GM23248 (cell line): ENCODE measurements around the gene FURIN. TPM values are rescaled to one million over a fixed set of nuclear protein-coding genes. Genes with fewer than 3 reads are reported as not detected.

Experiments used
- DNase-seq: peaks from one replicate; pipeline ENCODE4 v3.0.0-alpha.2; 2015
- H2AFZ ChIP-seq: fragments of 200-600 bp; sonication (generic); 2 replicates; pipeline ENCODE4 v1.6.1; 2016; ENCODE audit warnings: antibody characterized with exemption
- H3F3A ChIP-seq: fragments of 200-600 bp; sonication (generic); 2 replicates; pipeline ENCODE4 v1.6.1; 2016; ENCODE audit warnings: mild to moderate bottlenecking, antibody characterized with exemption, mixed run types; ENCODE audit not compliant: insufficient read depth
- H3K27ac ChIP-seq: fragments of 200-600 bp; sonication (generic); 2 replicates; pipeline ENCODE4 v1.5.1; 2016; ENCODE audit warnings: mild to moderate bottlenecking
- H3K27me3 ChIP-seq: fragments of 200-600 bp; sonication (generic); replicated peaks from 2 replicates; pipeline ENCODE4 v1.6.1; 2016; ENCODE audit warnings: mild to moderate bottlenecking; ENCODE audit not compliant: insufficient read depth
- H3K36me3 ChIP-seq: fragments of 200-600 bp; sonication (generic); 2 replicates; pipeline ENCODE4 v1.6.1; 2016; ENCODE audit warnings: low read depth, mild to moderate bottlenecking
- H3K4me1 ChIP-seq: fragments of 200-600 bp; sonication (generic); 2 replicates; pipeline ENCODE4 v1.6.1; 2016; ENCODE audit warnings: mild to moderate bottlenecking; ENCODE audit not compliant: insufficient read depth
- H3K4me2 ChIP-seq: fragments of 200-600 bp; sonication (generic); one replicate; pipeline ENCODE4 v1.6.1; 2016; ENCODE audit warnings: mild to moderate bottlenecking; ENCODE audit not compliant: unreplicated experiment
- H3K4me3 ChIP-seq: fragments of 200-600 bp; sonication (generic); 2 replicates; pipeline ENCODE4 v1.5.1; 2016; ENCODE audit warnings: mild to moderate bottlenecking
- H3K79me2 ChIP-seq: fragments of 200-600 bp; sonication (generic); 2 replicates; pipeline ENCODE4 v1.6.1; 2016; ENCODE audit warnings: mild to moderate bottlenecking; ENCODE audit not compliant: insufficient read depth
- H3K9ac ChIP-seq: fragments of 200-600 bp; sonication (generic); 2 replicates; pipeline ENCODE4 v1.6.1; 2016; ENCODE audit warnings: mild to moderate bottlenecking
- H3K9me2 ChIP-seq: fragments of 200-600 bp; sonication (generic); 2 replicates; pipeline ENCODE4 v1.6.1; 2016; ENCODE audit warnings: mixed run types, mild to moderate bottlenecking, moderate library complexity; ENCODE audit not compliant: insufficient read depth
- H3K9me3 ChIP-seq: fragments of 200-600 bp; sonication (generic); one replicate; pipeline ENCODE4 v1.6.1; 2017; ENCODE audit warnings: low read depth
- H4K20me1 ChIP-seq: fragments of 200-600 bp; sonication (generic); 2 replicates; pipeline ENCODE4 v1.6.0; 2016; ENCODE audit not compliant: insufficient read depth
- EZH2 ChIP-seq: fragments of 200-600 bp; sonication (generic); IDR thresholded peaks from 2 replicates; pipeline ENCODE4 v1.6.1; 2018; ENCODE audit warnings: antibody characterized with exemption, mild to moderate bottlenecking; ENCODE audit not compliant: insufficient read depth, poor library complexity, severe bottlenecking
- EZH2phosphoT487 ChIP-seq: fragments of 200-600 bp; sonication (generic); IDR thresholded peaks from 2 replicates; pipeline ENCODE4 v1.6.1; 2018; ENCODE audit warnings: antibody characterized with exemption, moderate library complexity, mild to moderate bottlenecking, low read depth; ENCODE audit not compliant: insufficient read depth
- WGBS, 2 experiments: methylation state at CpG; one replicate each; pipeline ENCODE4 v1.1.6; 2015 to 2017; ENCODE audit warnings: low lambda C conversion rate in 2 of 2, low coverage in 1 of 2; ENCODE audit errors: missing lambda C conversion rate in 2 of 2; 5-methylcytosine and 5-hydroxymethylcytosine counted together
- in situ Hi-C: fragments of 300-500 bp; cut with MboI; formaldehyde crosslinking; loops from 2 replicates; pipeline ENCODE4 v1.15.0; 2020
- polyA plus RNA-seq: library from polyadenylated mRNA; unstranded; fragments of >200 nt; fragmentation: Nextera tagmentation; extraction: Ambion mirVana; gene quantifications from 2 replicates; pipeline ENCODE4 v1.2.1, GENCODE V29; 2016
- total RNA-seq: library from RNA; depleted of rRNA; stranded (reverse); fragments of >200 nt; shearing (Covaris generic); gene quantifications from 2 replicates; pipeline ENCODE4 v1.2.3, GENCODE V29; 2014

FURIN gene
- total and polyA plus RNA-seq, 2 experiments from 2014 or later: 13.9 to 50.8 TPM

- TF ChIP-seq EZH2phosphoT487 (no peak), EZH2 (no peak)
- WGBS, 2 experiments: 59 to 64% methylated on average over 21 of the region's 21 CpGs
- peak overlapping the region; percentile 89 for H3K9ac ChIP-seq
- peaks cover 11% of the 10 kb centered on the region for H3K4me1 ChIP-seq
- no peaks in the 10 kb centered on the region for H4K20me1 ChIP-seq
- no peaks in the 10 kb centered on the region for H3K9me3 ChIP-seq
- H3K79me2 ChIP-seq: no peaks in the 10 kb centered on the region
- no peaks in the 10 kb centered on the region for H3K36me3 ChIP-seq
- peak overlapping the region; percentile 99 for H2AFZ ChIP-seq
- H3F3A ChIP-seq: peaks cover 13% of the 10 kb centered on the region; the same call in 1 of the 2 replicates
- H3K4me2 ChIP-seq: peak overlapping the region; percentile 92
- peak; percentile 6 for DNase-seq
- H3K9me2 ChIP-seq: no peaks in the 10 kb centered on the region
- in situ Hi-C loops: no loop called here
- peak overlapping the region; percentile 85 for H3K4me3 ChIP-seq
- no peaks in the 10 kb centered on the region for H3K27me3 ChIP-seq
- H3K27ac ChIP-seq: peak overlapping the region; percentile 78
These were observed 61.0 kb downstream of the FURIN start for GRCh38 chr15:90929246-90930019.

GRCh38 chr15:90930861-90931574 is 62.6 kb downstream of the FURIN start:
- H3K4me3 ChIP-seq: peak overlapping the region; percentile 85
- H3K36me3 ChIP-seq: no peaks in the 10 kb centered on the region
- H3K27me3 ChIP-seq: no peaks in the 10 kb centered on the region
- no peaks in the 10 kb centered on the region for H3K9me2 ChIP-seq
- peaks cover 6% of the 10 kb centered on the region for H3K79me2 ChIP-seq
- peak overlapping the region; percentile 96 for H3K4me2 ChIP-seq
- H3K4me1 ChIP-seq: peaks cover 12% of the 10 kb centered on the region
- in situ Hi-C loops: no loop called here
- peak; percentile 33 for DNase-seq
- H4K20me1 ChIP-seq: no peaks in the 10 kb centered on the region
- H3K27ac ChIP-seq: peak overlapping the region; percentile 78; the same call in 1 of the 2 replicates
- H3K9me3 ChIP-seq: no peaks in the 10 kb centered on the region
- H2AFZ ChIP-seq: peak overlapping the region; percentile 99
- 84 to 89% methylated on average over 15 of the region's 15 CpGs for WGBS, 2 experiments
- peak overlapping the region; percentile 89 for H3K9ac ChIP-seq
- H3F3A ChIP-seq: peaks cover 13% of the 10 kb centered on the region; the same call in 1 of the 2 replicates
- no peak for TF ChIP-seq EZH2phosphoT487
- TF ChIP-seq EZH2: no peak

- Histone ChIP-seq H3K27ac (no peak overlapping the region), H3K9me3 (no peaks in the 10 kb centered on the region), H3K9ac (no peak overlapping the region), H3K4me2 (peak overlapping the region; percentile 96), H3K4me1 (peaks cover 17% of the 10 kb centered on the region), H3K4me3 (peak overlapping the region; percentile 95), H3K36me3 (no peaks in the 10 kb centered on the region), H3K9me2 (no peaks in the 10 kb centered on the region), H3F3A (peaks cover 13% of the 10 kb centered on the region; the same call in 1 of the 2 replicates), H4K20me1 (no peaks in the 10 kb centered on the region), H3K27me3 (no peaks in the 10 kb centered on the region), H2AFZ (peak overlapping the region; percentile 97), H3K79me2 (peaks cover 11% of the 10 kb centered on the region)
- 59 to 62% methylated on average over 6 of the region's 6 CpGs for WGBS, 2 experiments
- DNase-seq: no peak
- in situ Hi-C loops: no loop called here
- TF ChIP-seq EZH2phosphoT487: no peak
- TF ChIP-seq EZH2: no peak
These were observed 63.1 kb downstream of the FURIN start for GRCh38 chr15:90931575-90931827.

GRCh38 chr15:90931828-90932659 is 63.7 kb downstream of the FURIN start, which contains the start of gene HDDC3:
Gene HDDC3 (minus strand): TSS chr15:90932549. CDS start chr15:90932540, 9 bp downstream.
- WGBS, 2 experiments: 3 to 5% methylated on average over 34 to 52 of the region's 52 CpGs
- in situ Hi-C loops: no loop called here
- peak within 1 kb of the TSS; percentile 96 for H3K4me2 ChIP-seq
- TF ChIP-seq EZH2phosphoT487: no peak
- TF ChIP-seq EZH2: no peak
- no peaks in the 10 kb centered on the region for H3K9me3 ChIP-seq
- peaks cover 20% of the 10 kb centered on the region for H3K4me1 ChIP-seq
- no peaks in the 10 kb centered on the region for H4K20me1 ChIP-seq
- no peak within 1 kb of the TSS for H3K27ac ChIP-seq
- peak within 1 kb of the TSS; percentile 95 for H3K4me3 ChIP-seq
- no peaks in the 10 kb centered on the region for H3K27me3 ChIP-seq
- peak within 1 kb of the TSS; percentile 97 for H2AFZ ChIP-seq
- no peaks in the 10 kb centered on the region for H3K36me3 ChIP-seq
- H3K9ac ChIP-seq: peak within 1 kb of the TSS; percentile 82
- peaks cover 16% of the 10 kb centered on the region for H3K79me2 ChIP-seq
- DNase-seq: peak; percentile 93
- no peaks in the 10 kb centered on the region for H3K9me2 ChIP-seq
- H3F3A ChIP-seq: peaks cover 13% of the 10 kb centered on the region; the same call in 1 of the 2 replicates
